KOPT-K1 (cell line): Measurements from ENCODE around the gene PPP1R13B.

Experiments
- H3K27ac ChIP-seq: fragments of 200-600 bp; sonication (generic); 2 replicates; pipeline ENCODE4 v1.5.1; 2016; ENCODE audit warnings: antibody characterized with exemption, mild to moderate bottlenecking, low read depth, low read length; ENCODE audit not compliant: poor library complexity, severe bottlenecking
- H3K36me3 ChIP-seq: fragments of 200-600 bp; sonication (generic); 2 replicates; pipeline ENCODE4 v1.5.1; 2017; ENCODE audit warnings: antibody characterized with exemption, mild to moderate bottlenecking, low read length, moderate library complexity; ENCODE audit not compliant: insufficient read depth
- H3K9me3 ChIP-seq: fragments of 200-600 bp; sonication (generic); 2 replicates; pipeline ENCODE4 v1.5.1; 2017; ENCODE audit warnings: antibody characterized with exemption, low read length, mild to moderate bottlenecking; ENCODE audit not compliant: insufficient read depth, poor library complexity, severe bottlenecking

PPP1R13B gene

GRCh38 chr14:103886304-103887169, 39.2 kb upstream of the PPP1R13B start:
- Histone ChIP-seq H3K9me3 (no peaks in the 10 kb centered on the region), H3K27ac (no peak overlapping the region), H3K36me3 (no peaks in the 10 kb centered on the region)

DNA sequence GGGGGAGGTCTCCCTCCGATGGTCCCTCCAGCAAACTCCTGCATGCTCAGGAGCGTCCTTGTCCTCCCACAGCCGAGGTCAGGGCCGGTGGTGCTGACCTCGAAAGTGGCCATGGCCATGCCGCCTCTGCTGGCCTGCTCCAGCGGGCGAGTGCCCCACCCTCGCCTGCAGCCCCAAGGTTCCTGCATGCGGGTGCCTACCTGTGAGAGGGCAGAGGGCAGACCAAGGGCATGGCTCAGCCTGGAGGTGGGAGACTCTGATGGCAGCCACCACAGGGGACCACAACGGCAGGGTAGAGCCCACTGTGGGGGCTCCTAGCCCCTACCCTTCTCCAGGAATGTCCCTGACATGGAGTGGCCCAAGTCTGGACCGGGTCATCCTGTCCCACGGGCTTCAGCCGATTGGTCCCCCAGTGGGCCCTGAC, 38.1 kb upstream of the PPP1R13B start:
- Histone ChIP-seq H3K27ac (no peak overlapping the region), H3K36me3 (no peaks in the 10 kb centered on the region), H3K9me3 (no peaks in the 10 kb centered on the region)

DNA sequence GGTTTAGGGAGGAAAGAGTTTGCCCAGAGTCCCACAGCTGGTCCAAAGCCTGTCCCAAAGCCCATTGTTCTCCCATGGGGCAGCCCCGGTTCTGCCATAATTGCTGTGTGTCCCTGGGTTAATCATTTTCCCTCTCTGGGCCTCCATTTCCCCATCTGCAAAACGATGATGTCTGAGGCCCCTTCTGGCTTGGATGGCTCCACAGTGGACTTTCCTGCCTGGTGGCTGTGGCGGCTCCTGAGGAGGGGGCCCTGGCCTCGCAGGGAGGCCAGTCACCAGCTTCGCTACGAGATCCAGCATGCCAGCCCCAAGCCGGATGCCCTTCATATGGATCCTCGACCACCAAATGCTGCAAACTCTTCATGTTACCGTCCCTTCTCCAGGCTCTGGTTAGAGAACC, 37.5 kb upstream of the PPP1R13B start:
- Histone ChIP-seq H3K27ac (no peak overlapping the region), H3K36me3 (no peaks in the 10 kb centered on the region), H3K9me3 (no peaks in the 10 kb centered on the region)

DNA sequence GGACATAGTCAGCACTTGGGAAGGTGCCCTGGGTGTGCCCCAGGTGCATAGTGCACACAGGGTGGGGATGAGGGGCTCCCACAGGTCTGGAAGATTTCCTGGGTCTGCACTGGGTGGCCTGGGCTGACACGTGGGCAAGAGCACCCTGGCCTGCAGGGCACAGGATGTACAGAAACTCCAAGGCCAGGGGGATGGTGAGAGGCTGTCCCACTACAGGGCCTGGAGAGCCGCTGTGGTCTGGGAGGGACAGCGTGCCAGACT, 35.8 kb upstream of the PPP1R13B start:
- Histone ChIP-seq H3K27ac (no peak overlapping the region), H3K9me3 (no peaks in the 10 kb centered on the region), H3K36me3 (no peaks in the 10 kb centered on the region)

DNA sequence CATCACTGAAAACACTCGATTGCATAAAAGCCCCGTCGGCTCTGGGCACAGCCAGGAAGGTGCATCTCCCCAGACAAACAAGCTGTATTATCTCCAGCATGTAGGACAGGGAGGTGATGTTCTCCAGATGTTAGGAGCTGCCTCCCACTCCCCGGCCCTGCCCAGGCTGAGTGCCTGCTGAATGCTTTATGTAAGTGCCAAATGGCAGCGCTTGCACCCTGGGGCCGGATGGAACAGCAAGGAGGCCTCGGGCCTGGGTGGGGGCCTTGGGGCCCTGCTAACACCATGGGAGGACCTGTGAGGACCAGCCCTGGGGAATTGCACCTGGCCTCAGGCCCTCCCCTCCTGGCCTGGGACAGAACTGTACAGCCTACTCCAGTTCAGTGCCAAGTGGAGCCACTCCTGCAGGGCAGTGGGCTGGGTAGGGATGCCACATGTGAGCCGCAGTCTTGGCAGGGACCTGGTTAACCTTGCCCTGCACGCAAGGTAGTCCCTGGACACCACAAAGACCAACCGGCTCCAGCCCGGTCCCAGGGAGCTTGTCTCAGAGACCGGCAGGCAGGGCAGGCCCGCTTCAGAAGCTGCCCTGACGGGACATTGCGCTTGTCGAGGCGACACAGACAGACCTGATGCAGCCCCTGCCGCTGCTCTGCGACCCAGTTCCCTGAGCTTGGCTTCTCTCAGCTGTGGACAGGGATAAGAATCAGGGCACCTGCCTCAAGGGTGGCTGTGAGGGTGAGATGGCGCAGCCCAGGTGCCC, 35.3 kb upstream of the PPP1R13B start:
- no peaks in the 10 kb centered on the region for H3K9me3 ChIP-seq
- H3K27ac ChIP-seq = no peak overlapping the region
- H3K36me3 ChIP-seq = no peaks in the 10 kb centered on the region

GRCh38 chr14:103881268-103882201, 34.2 kb upstream of the PPP1R13B start:
- H3K9me3 ChIP-seq = no peaks in the 10 kb centered on the region
- no peak overlapping the region for H3K27ac ChIP-seq
- H3K36me3 ChIP-seq = no peaks in the 10 kb centered on the region

GRCh38 chr14:103880348-103881267, 33.2 kb upstream of the PPP1R13B start:
- no peaks in the 10 kb centered on the region for H3K9me3 ChIP-seq
- no peaks in the 10 kb centered on the region for H3K36me3 ChIP-seq
- no peak overlapping the region for H3K27ac ChIP-seq

DNA sequence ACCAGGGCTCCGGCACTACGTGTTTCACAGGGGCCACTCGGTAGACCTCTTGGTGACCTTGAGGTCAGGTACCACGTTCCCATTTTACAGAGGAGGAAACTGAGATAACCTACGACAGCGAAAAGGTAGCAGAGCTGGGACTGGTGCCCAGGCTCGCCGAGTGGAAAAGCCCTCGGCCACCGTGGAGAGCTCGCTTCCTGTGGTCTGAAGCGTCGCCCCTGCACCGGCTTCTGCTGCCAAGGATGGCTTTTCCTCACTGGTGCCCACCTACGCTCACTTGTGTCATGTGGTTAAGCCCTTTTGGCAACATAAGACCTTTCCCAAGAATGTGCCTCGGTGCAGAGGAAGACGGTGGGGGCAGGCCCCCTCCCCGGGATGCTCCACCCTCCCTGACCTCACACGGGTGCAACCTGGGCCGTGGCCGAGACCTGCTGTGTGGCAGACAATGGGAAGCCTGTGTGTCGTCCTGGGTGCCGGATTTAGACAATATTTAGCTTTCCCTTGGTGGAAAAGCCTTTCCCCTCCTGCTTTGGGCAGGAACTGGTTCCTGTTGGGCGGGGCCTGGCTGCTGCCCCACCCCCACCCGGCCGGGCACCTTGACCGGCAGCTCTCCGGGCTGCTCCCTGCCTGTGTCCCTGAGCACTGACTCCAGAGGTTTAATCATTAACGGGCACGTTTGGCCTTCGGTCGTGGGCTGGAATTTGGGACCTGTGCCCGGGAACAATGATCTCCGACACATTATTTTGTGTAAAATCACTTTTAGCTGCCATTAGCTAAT, 32.4 kb upstream of the PPP1R13B start:
- Histone ChIP-seq H3K36me3 (no peaks in the 10 kb centered on the region), H3K9me3 (no peaks in the 10 kb centered on the region), H3K27ac (no peak overlapping the region)

DNA sequence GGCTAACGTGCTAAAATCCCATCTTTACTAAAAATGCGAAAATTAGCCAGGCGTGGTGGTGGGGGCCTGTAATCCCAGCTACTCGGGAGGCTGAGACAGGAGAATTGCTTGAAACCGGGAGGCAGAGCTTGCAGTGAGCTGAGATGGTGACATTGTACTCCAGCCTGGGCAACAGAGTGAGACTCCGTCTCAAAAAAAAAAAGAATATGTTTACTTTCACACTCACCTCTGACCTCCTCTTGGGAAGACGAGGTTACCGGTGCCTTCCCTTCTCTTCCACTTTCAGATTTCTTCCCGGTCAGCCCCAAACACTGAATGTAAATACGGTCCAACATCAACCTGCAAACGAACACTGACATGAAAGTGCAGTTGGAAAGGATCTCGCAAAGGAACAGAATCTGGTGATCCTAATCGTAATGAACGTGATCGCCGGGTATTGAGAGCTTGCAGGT, 31.8 kb upstream of the PPP1R13B start:
- no peaks in the 10 kb centered on the region for H3K36me3 ChIP-seq
- H3K27ac ChIP-seq = no peak overlapping the region

DNA sequence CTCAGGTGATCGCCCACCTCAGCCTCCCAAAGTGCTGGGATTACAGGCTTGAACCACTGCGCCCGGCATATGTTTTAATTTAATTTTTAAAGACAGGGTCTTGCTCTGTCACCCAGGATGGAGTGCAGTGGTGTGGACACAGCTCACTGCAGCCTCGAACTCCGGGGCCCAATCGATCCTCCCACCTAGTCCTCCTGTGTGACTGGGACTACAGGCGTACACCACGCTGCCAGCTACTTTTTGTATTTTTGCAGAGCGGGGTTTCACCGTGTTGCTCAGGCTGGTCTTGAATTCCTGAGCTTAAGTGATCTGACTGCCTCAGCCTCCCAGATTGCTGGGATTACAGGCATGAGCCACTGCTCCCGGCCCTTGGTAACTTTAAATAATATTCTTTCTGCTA, 30.8 kb upstream of the PPP1R13B start:
- H3K9me3 ChIP-seq = no peaks in the 10 kb centered on the region
- H3K36me3 ChIP-seq = no peaks in the 10 kb centered on the region
- no peak overlapping the region for H3K27ac ChIP-seq

More for the DNA sequence above, 31.8 kb upstream of the PPP1R13B start:
- no peaks in the 10 kb centered on the region for H3K9me3 ChIP-seq

- Histone ChIP-seq H3K36me3 (no peaks in the 10 kb centered on the region), H3K27ac (no peak overlapping the region), H3K9me3 (no peaks in the 10 kb centered on the region)
Observed at GRCh38 chr14:103875010-103875409, 27.6 kb upstream of the PPP1R13B start.

GRCh38 chr14:103872481-103873113, 25.2 kb upstream of the PPP1R13B start:
- H3K27ac ChIP-seq = peak overlapping the region; percentile 49
- no peaks in the 10 kb centered on the region for H3K36me3 ChIP-seq
- no peaks in the 10 kb centered on the region for H3K9me3 ChIP-seq
